ENCODE measurements around the gene PPP1R11. TPM values are rescaled to one million over a fixed set of nuclear protein-coding genes. Genes with fewer than 3 reads are reported as not detected.

Gene PPP1R11
- total and polyA plus RNA-seq, 2 of the 4 experiments (the other 2 are of a cell fraction): 15.6 to 46.0 TPM

DNA sequence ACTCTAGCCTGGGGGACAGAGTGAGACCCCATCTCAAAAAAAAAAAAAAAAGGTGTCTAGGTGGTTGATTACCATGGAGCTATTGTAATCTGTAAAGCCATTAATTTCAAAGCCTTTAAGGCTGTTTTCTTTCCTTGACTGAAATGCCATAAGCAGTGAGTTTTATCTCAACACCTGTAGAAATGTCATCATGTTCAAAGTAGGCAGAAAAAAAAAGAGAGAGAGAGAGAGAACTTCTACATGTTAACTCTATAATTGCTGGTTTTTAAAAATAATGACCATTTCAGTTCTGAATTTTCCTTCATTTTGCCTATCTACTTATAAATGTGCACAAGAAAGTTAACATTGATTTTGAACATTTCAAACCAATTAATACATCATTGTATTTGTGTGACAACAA is 35.6 kb upstream of the PPP1R11 start:
- Histone ChIP-seq H3K23ac (ENCODE audit: low read depth, low read length) (no peak overlapping the region), H2BK5ac (ENCODE audit: low read depth, low read length, poor library complexity, severe bottlenecking) (no peak overlapping the region), H3K4ac (ENCODE audit: low read depth, low read length) (no peak overlapping the region), H2AFZ (replicated peaks; ENCODE audit: low read length, poor library complexity) (no peak overlapping the region), H3K4me3 (ENCODE audit: insufficient read depth, low read depth, low read length) (no peak overlapping the region), H3K36me3 (ENCODE audit: control insufficient read depth, insufficient read depth, low read length) (peaks cover 1% of the 10 kb centered on the region; the same call in 1 of the 2 replicates), H3K27ac (ENCODE audit: insufficient read depth, low read length) (no peak overlapping the region), H4K91ac (ENCODE audit: insufficient read depth, low read depth, low read length) (no peak overlapping the region), H3K18ac (ENCODE audit: low read depth, low read length) (no peak overlapping the region), H3K9me3 (ENCODE audit: control insufficient read depth, insufficient read depth, low read length) (no peaks in the 10 kb centered on the region), H3K56ac (ENCODE audit: extremely low read depth, insufficient read depth, low read length) (no peak overlapping the region), H3K4me1 (ENCODE audit: control insufficient read depth, insufficient read depth, low read length) (no peaks in the 10 kb centered on the region; the same call in 1 of the 2 replicates), H4K20me1 (ENCODE audit: insufficient read depth, low read length) (no peaks in the 10 kb centered on the region), H4K5ac (ENCODE audit: low read depth, low read length) (no peak overlapping the region), H3K27me3 (ENCODE audit: control insufficient read depth, insufficient read depth, low read length) (no peaks in the 10 kb centered on the region), H3K4me2 (ENCODE audit: low read depth, low read length) (no peak overlapping the region), H3K79me1 (ENCODE audit: low read depth in 1 of 2, low read length in 2 of 2) (no peaks in the 10 kb centered on the region), H4K8ac (ENCODE audit: low read depth in 2 of 2, low read length in 2 of 2) (no peak overlapping the region), H3K14ac (replicated peaks; ENCODE audit: low read depth, low read length) (no peak overlapping the region), H2AK5ac (ENCODE audit: low read depth, low read length) (no peak overlapping the region), H2BK20ac (ENCODE audit: low read depth, low read length) (no peak overlapping the region), H2AK9ac (replicated peaks; ENCODE audit: low read depth, low read length, poor library complexity) (no peak overlapping the region), H3K9ac (ENCODE audit: low read depth, low read length) (no peak overlapping the region), H2BK15ac (ENCODE audit: low read depth, low read length) (no peak overlapping the region), H2BK120ac (ENCODE audit: low read depth, low read length) (no peak overlapping the region), H3K9me1 (ENCODE audit: insufficient read depth, low read length) (peaks cover 4% of the 10 kb centered on the region; the same call in 1 of the 2 replicates)
- POLR2A ChIA-PET (ENCODE audit: unreplicated experiment): interaction anchor here (0.6 kb wide), 2 partner anchors 11 to 29 kb away, joined by 3 read pairs; partner anchors contain the start of gene POLR1H
- DNase-seq (no peak), ATAC-seq (ENCODE audit: low read depth) (no peak)
- CTCF ChIA-PET: no interaction called here
- TF ChIP-seq CHD1 (IDR thresholded peaks at IDR 0.05; ENCODE audit: low read depth, low read length): no peak
- in situ Hi-C loops (cut with MboI; ENCODE audit: low sequenced_read_pairs) (no loop called here), intact Hi-C loops (cut with micrococcal nuclease) (loop anchor here (5.0 kb wide), 1 partner anchor 1569 kb away; no protein-coding TSS in a partner anchor), dilution Hi-C loops (cut with HindIII; ENCODE audit: low sequenced_read_pairs, unreplicated experiment) (no loop called here)
- no TSS peak for BruUV-seq (replicated peaks)

All from IMR-90 (cell line).